ENCODE measurements around the gene SV2B. TPM values are rescaled to one million over a fixed set of nuclear protein-coding genes. Genes with fewer than 3 reads are reported as not detected.

Gene SV2B
- total RNA-seq, 1 donor from 2014 or later, result 0.87 TPM

DNA sequence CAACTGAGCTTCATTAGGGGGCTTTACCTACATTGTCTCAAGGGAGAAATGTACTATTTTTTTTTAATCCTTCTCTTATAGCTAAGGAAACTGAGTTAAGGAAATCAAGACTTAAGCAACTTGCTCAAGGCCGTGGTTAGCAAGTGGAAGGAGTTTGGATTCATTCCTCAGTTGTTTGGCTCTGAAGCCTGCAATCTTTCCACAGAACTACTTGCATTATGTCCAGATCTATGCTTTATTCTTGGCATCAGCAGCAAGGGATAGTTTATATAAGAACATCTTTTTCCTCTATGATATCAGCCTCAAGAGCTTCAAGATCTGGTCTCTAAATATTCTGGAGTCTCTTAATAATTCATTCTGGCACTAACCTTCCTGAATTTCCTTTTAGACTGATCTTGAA lies 182.4 kb downstream of the SV2B start:
- no peak for DNase-seq

DNA sequence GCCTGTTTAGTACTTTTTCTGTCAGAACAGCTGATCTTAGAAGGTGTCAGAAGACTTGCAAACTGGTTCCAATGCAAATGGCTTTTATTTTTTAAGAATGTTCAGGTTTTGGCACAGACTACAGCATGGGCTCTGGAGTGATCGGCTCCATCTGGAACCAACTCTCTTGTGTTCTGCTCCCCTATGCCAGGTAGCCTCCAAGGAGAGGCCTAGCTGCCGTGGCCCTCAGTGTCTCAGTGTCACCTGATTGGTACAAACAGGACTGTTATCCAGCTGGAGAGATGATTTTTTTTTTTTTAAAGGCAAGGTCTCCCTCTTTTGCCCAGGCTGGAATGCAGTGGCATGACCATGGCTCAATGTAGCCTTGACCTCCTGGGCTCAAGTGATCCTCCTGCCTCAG lies 183.1 kb downstream of the SV2B start:
- ATAC-seq, result no peak
- H3K4me1 ChIP-seq, result no peaks in the 10 kb centered on the region
- peaks cover 6% of the 10 kb centered on the region for H3K27me3 ChIP-seq
- no peak overlapping the region for H3K4me3 ChIP-seq
- H3K27ac ChIP-seq, result no peak overlapping the region
- no peaks in the 10 kb centered on the region for H3K9me3 ChIP-seq
- intact Hi-C loops (cut with DNase I), result no loop called here
- TF ChIP-seq, protein P1, sequence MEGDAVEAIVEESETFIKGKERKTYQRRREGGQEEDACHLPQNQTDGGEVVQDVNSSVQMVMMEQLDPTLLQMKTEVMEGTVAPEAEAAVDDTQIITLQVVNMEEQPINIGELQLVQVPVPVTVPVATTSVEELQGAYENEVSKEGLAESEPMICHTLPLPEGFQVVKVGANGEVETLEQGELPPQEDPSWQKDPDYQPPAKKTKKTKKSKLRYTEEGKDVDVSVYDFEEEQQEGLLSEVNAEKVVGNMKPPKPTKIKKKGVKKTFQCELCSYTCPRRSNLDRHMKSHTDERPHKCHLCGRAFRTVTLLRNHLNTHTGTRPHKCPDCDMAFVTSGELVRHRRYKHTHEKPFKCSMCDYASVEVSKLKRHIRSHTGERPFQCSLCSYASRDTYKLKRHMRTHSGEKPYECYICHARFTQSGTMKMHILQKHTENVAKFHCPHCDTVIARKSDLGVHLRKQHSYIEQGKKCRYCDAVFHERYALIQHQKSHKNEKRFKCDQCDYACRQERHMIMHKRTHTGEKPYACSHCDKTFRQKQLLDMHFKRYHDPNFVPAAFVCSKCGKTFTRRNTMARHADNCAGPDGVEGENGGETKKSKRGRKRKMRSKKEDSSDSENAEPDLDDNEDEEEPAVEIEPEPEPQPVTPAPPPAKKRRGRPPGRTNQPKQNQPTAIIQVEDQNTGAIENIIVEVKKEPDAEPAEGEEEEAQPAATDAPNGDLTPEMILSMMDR (IDR thresholded peaks at IDR 0.05), result no peak
- DNase-seq, result no peak
- no peaks in the 10 kb centered on the region for H3K36me3 ChIP-seq

More for the DNA sequence above, 182.4 kb downstream of the SV2B start:
- ATAC-seq, result no peak
- TF ChIP-seq, protein P1 (IDR thresholded peaks at IDR 0.05), result no peak
- Histone ChIP-seq H3K4me3 (no peak overlapping the region), H3K27ac (no peak overlapping the region), H3K27me3 (peaks cover 6% of the 10 kb centered on the region), H3K9me3 (no peaks in the 10 kb centered on the region), H3K4me1 (no peaks in the 10 kb centered on the region), H3K36me3 (no peaks in the 10 kb centered on the region)
- intact Hi-C loops (cut with DNase I), result no loop called here

DNA sequence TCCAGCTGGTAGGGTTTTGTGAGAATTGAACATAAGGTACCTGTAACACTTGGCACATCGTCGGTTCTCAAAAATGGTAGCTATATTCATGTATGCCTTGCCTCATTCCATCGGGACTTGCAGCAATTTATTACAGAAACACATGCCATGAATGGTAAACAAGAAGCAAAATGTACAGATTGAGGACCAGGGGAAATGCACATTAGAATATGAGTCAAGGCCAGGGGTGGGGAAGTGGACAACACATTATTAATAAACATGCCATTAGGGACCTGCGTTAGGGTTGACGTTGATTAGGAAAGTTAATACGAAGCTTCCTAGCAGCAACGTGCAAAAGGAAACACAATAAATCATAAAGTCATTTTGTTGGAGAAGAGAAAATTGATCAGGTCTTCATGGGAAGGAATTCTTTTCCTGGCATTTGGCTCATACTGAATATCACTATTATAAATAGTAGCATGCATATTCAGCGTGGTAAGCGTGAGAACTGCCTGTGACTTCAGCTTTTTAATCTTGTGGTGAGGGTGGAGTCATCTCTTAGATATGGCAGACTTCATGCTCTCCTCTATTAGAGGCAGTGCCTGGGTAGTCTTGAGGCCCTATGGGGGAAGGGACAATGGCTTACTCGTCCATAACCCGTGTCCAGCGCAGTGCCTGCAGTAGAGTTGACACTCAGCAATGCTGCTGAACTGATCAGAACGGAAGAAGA lies 184.9 kb downstream of the SV2B start:
- Histone ChIP-seq H3K4me1 (no peaks in the 10 kb centered on the region), H3K27me3 (peaks cover 6% of the 10 kb centered on the region), H3K9me3 (no peaks in the 10 kb centered on the region), H3K27ac (no peak overlapping the region), H3K36me3 (no peaks in the 10 kb centered on the region), H3K4me3 (no peak overlapping the region)
- ATAC-seq (no peak), DNase-seq (no peak)
- TF ChIP-seq, protein P1 (IDR thresholded peaks at IDR 0.05), result no peak
- intact Hi-C loops (cut with DNase I), result no loop called here

DNA sequence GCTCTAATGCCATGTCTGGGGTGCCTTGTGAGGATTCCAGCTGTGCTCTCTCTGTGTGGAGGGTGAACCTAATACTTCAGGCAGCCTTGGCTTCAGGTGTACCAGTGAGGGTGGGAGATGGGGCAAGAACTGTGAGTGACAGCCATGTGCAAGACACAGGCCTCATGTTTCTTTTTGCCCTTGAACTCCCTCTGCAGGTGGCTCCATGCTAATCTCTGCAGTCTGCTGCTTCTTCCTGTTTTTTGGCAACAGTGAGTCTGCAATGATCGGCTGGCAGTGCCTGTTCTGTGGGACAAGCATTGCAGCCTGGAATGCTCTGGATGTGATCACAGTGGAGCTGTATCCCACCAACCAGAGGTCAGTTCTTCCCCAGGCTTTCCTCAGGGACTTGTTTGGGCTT lies 189.3 kb downstream of the SV2B start:
- TF ChIP-seq, protein P1 (IDR thresholded peaks at IDR 0.05), result no peak
- Histone ChIP-seq H3K9me3 (no peaks in the 10 kb centered on the region), H3K4me1 (no peaks in the 10 kb centered on the region), H3K27me3 (peaks cover 6% of the 10 kb centered on the region), H3K4me3 (no peak overlapping the region), H3K27ac (no peak overlapping the region), H3K36me3 (no peaks in the 10 kb centered on the region)
- intact Hi-C loops (cut with DNase I), result no loop called here
- peak; percentile 60 for ATAC-seq
- no peak for DNase-seq

DNA sequence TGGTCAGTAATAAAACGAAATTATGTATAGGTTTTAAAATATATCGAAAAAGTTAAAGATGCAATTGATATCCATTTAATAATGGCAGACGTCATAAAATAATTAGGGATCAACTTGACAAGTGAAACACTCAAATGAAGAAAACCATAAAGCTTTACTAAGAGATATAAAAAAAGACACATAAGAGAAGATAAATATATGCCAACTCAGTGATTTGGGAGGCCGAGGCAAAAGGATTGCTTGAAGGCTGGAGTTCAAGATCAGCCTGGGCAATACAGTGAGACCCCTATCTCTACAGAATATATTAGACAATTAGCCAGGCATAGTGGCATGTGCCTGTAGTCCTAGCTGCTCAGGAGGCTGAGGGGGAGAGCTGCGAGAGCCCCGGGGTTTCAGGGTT lies 190.5 kb downstream of the SV2B start:
- Histone ChIP-seq H3K36me3 (no peaks in the 10 kb centered on the region), H3K9me3 (no peaks in the 10 kb centered on the region), H3K4me1 (no peaks in the 10 kb centered on the region), H3K27ac (no peak overlapping the region), H3K4me3 (no peak overlapping the region), H3K27me3 (peaks cover 6% of the 10 kb centered on the region)
- ATAC-seq, result no peak
- intact Hi-C loops (cut with DNase I), result no loop called here
- TF ChIP-seq, protein P1 (IDR thresholded peaks at IDR 0.05), result no peak
- DNase-seq, result no peak

DNA sequence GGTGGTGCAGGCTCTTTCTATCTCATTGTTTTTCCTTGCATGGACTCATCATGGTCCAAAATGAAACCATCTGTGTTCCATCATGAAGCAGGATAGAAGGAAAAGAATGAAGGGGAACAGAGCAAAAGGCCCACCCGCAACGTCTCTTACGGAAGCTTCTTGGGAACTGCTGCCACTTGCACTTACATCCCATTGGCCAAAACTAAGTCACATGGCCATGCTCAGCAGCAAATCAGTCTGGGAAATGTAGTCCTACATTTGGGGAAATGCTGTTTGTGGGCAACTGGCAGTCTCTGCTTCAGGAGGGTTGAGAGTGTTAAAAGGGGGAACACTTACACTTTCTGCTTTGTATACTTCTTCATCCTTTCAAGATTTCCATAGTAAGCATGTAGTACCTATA lies 191.6 kb downstream of the SV2B start:
- no peaks in the 10 kb centered on the region for H3K4me1 ChIP-seq
- no peaks in the 10 kb centered on the region for H3K36me3 ChIP-seq
- no peaks in the 10 kb centered on the region for H3K9me3 ChIP-seq
- ATAC-seq (peak; percentile 79), DNase-seq (no peak)
- TF ChIP-seq, protein P1 (IDR thresholded peaks at IDR 0.05), result no peak
- H3K27ac ChIP-seq, result no peak overlapping the region
- intact Hi-C loops (cut with DNase I), result no loop called here
- H3K27me3 ChIP-seq, result peaks cover 6% of the 10 kb centered on the region
- no peak overlapping the region for H3K4me3 ChIP-seq

Measured in upper lobe of right lung (tissue), 1 donor.